Breast epithelium (tissue), 3 donors: ENCODE data around the gene GNB1L.

ENCODE experiments used
- CTCF ChIP-seq, 3 donors: fragments of 450-650 bp; IDR thresholded peaks; one replicate each; pipeline ENCODE4 v1.5.1; 2016 to 2017; ENCODE audit warnings: antibody characterized with exemption in 3 of 3, mild to moderate bottlenecking in 3 of 3, moderate library complexity in 3 of 3
- POLR2A ChIP-seq: fragments of 450-650 bp; IDR thresholded peaks from one replicate; pipeline ENCODE4 v1.6.1; 2016; ENCODE audit warnings: antibody characterized with exemption, mild to moderate bottlenecking, moderate library complexity

DNA sequence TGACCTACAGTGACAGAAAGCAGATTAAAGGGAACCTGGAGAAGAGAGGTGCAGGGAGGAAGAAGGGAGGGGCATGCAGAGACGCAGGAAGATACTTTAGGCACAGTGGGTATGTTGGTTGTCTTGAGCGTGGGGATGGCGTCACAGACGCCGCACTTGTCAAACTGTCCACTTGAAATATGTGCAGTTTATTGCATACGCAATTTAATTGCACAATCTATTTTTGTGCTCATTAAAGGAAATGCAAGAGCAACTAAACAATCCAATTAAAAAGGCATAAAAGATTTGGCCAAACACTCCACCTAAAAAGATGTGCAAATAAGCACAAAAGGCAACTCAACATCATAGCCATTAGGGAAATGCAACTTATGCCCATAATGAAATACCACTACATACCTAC, 16.8 kb downstream of the GNB1L start:
- TF ChIP-seq CTCF (IDR thresholded peaks at IDR 0.05) (no peak), POLR2A (no peak)
